Measurements from ENCODE around the gene SLC24A1. TPM values are rescaled to one million over a fixed set of nuclear protein-coding genes. Genes with fewer than 3 reads are reported as not detected.

SLC24A1 gene
- 10 to 100 TPM in 1 of 2 donors, 1 to 10 TPM in 1; 6.3 to 14.5 TPM for total RNA-seq
- long read RNA-seq, donor 1, partial matches to known transcripts = 0 of 2 reads
- long read RNA-seq, donor 1, other reads (novel, unspliced or antisense) = 2 of 2 reads
- long read RNA-seq, donor 2, partial matches to known transcripts = 0 of 2 reads
- long read RNA-seq, donor 2, other reads (novel, unspliced or antisense) = 2 of 2 reads

- no peak for DNase-seq (ENCODE audit: low spot score)
- intact Hi-C loops (cut with DNase I) = no loop called here
These were observed at the start of gene SLC24A1 for GRCh38 chr15:65621638-65622037. Gene SLC24A1 (plus strand): TSS chr15:65621938. CDS start chr15:65624081, 2,143 bp downstream.

GRCh38 chr15:65571971-65572370 is 49.8 kb upstream of the SLC24A1 start:
- intact Hi-C loops (cut with DNase I) = no loop called here
- DNase-seq (ENCODE audit: low spot score) = no peak

DNA sequence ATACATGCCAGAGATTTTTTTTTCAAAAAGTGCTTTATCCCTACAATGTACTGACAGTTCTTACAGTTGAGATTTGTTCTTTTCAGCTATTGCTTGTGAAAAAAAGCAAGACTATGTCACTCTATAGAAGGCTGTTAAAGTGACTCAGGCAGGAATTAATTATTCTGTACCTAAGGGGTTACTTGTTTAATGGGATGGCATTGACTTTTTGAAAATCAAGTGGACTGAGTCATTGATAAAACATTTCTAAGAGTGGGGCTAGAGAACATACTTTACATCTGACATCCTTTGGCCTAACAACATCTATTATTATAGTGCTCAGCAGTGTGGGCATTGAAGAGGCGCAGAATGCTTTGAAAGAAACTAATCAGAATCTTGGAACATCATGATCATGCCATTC is 45.1 kb upstream of the SLC24A1 start:
- intact Hi-C loops (cut with DNase I) = no loop called here
- DNase-seq (ENCODE audit: low spot score) = no peak

GRCh38 chr15:65577129-65577996 is 44.4 kb upstream of the SLC24A1 start:
- no peak for DNase-seq (ENCODE audit: low spot score)
- intact Hi-C loops (cut with DNase I) = no loop called here

DNA sequence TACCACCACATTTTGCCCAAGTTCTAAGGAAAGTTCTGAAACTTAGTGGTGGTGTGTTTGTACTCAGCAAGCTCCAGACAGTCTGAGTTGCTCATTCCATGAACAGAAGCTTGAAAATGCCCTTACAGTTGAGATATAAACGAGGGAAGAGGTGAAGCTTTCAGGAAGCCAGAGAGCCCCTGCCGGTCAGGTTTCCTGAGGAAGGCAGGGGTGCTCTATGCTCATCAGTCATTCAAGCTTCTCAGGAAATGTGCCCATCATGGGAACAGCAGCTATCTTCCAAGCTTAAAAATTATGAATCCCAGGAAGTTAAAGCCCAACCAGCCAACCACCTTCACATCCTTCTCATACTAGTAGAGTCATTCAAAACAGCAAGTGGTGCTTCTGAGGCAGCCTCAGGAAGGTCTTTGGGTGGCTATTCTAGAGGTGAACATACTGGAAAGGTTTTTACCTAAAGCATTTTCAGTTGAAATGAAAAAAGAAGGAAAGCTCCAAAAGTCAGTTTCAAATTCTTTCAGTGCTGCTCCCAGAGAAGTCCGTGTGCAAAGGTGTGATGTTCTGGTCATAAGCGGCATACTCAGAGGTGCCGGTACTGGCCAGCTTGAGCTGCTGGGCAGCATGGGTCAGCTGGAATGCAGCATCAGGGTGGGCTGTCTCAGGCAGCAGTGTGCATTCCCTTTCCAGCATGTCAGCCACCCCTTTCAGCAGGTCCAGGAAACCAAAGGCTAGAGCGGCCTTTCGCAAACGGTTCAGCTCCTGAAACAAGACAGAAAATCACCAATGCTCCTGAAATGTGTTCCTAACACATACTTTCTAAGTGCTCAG is 42.6 kb upstream of the SLC24A1 start:
- DNase-seq (ENCODE audit: low spot score) = no peak
- intact Hi-C loops (cut with DNase I) = no loop called here

- DNase-seq (ENCODE audit: low spot score) = no peak
- intact Hi-C loops (cut with DNase I) = no loop called here
These were observed 42.0 kb upstream of the SLC24A1 start for GRCh38 chr15:65579762-65580161.

- intact Hi-C loops (cut with DNase I) = no loop called here
- no peak for DNase-seq (ENCODE audit: low spot score)
These were observed 41.5 kb upstream of the SLC24A1 start for GRCh38 chr15:65580287-65580686.

DNA sequence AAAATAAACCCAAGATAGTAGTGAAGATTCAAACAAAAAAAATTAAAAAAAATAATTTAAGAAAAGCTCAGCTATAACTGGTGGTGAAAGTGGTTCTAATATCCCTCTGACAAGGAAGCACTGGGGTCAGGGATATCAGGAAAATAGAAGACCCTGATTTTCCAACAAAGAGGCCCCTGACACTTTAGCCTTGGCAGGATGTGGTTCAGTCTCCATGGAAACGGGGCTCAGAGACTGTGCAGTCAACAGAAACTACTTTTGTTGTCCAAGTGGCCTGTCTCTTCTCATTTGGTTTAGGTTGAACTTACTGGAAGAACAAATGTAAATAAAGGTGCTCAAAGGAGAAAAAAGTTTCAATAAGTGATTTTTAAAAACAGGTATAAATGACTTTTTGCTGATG is 38.0 kb upstream of the SLC24A1 start:
- intact Hi-C loops (cut with DNase I) = no loop called here
- DNase-seq (ENCODE audit: low spot score) = no peak

- no peak for DNase-seq (ENCODE audit: low spot score)
- intact Hi-C loops (cut with DNase I) = no loop called here
These were observed 37.5 kb upstream of the SLC24A1 start for GRCh38 chr15:65584241-65584640.

DNA sequence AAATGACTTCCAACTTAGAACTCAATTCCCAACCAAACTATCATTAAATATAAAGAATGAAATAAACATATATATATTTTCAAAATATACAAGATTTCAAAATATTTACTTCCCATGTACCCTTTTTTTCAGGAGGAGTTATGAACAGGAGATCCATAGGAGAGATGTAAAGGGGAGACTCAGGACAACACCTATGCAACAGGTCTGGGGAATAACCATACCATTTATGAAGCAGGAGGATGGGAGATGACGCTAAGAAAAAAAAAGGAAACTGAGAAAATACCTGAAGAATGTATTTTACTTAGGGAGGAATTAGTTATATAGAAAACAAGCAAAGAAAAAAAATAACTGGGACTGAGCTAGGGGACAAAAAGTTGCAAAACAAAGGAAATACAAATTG is 34.6 kb upstream of the SLC24A1 start:
- DNase-seq (ENCODE audit: low spot score) = no peak
- intact Hi-C loops (cut with DNase I) = no loop called here

DNA sequence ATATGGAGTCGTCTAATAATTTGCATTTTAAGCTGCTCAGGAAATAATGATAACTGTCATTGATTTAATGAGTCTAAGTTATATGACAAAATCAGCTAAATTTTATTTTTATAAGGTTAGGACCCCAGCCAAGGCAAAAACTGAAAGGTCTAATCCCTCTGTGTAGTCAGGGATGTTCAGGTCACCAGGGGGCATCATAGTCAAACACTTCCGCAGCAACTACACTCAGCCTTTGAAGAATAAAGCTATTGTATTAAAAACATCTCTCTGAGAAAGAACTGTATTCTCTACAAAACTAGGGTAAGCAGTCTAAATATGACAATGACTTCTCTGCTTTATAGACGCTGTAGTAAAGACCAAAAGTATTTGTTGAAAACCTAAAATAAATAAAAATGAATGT is 25.8 kb upstream of the SLC24A1 start:
- intact Hi-C loops (cut with DNase I) = no loop called here
- DNase-seq (ENCODE audit: low spot score) = no peak

GRCh38 chr15:65598468-65598867 is 23.3 kb upstream of the SLC24A1 start:
- intact Hi-C loops (cut with DNase I) = no loop called here
- no peak for DNase-seq (ENCODE audit: low spot score)

- intact Hi-C loops (cut with DNase I) = no loop called here
- DNase-seq (ENCODE audit: low spot score) = no peak
These were observed 22.1 kb upstream of the SLC24A1 start for GRCh38 chr15:65599677-65600076.

DNA sequence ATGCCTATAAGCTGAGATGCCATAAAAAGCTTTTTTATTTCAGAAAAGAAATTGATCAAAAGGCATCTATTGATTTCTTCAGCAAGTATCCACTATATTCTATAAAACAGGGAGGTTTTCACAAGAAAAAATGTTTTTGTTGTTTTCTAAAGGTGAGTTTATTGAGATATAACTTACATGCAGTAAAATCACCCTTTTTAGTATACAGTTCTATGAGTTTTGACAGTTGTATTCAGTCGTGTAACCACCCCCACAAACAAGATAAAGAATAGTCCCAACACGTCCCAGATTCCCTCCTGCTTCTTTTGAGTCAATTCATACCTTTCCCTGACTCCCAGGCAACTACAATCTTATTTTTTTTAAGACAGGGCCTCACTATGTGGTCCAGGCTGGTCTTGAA is 18.6 kb upstream of the SLC24A1 start:
- intact Hi-C loops (cut with DNase I) = no loop called here
- no peak for DNase-seq (ENCODE audit: low spot score)

DNA sequence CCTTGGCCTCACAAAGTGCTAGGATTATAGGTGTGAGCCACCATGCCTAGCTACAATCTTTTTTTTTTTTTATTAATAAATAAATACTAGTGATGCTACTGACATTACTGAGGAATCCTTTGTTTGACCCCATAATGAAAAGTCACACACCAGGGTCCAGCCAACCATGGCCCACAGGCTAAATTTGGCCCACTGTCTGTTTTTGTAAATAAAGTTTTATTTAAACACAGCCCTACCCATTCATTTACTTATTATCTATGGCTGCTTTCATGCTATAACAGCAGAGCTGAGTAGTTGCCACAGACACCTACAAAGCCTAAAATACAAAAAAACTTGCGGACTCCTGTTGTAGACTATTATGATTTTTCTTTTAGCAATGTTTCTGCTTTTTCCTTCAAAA is 18.2 kb upstream of the SLC24A1 start:
- DNase-seq (ENCODE audit: low spot score) = no peak
- intact Hi-C loops (cut with DNase I) = no loop called here

DNA sequence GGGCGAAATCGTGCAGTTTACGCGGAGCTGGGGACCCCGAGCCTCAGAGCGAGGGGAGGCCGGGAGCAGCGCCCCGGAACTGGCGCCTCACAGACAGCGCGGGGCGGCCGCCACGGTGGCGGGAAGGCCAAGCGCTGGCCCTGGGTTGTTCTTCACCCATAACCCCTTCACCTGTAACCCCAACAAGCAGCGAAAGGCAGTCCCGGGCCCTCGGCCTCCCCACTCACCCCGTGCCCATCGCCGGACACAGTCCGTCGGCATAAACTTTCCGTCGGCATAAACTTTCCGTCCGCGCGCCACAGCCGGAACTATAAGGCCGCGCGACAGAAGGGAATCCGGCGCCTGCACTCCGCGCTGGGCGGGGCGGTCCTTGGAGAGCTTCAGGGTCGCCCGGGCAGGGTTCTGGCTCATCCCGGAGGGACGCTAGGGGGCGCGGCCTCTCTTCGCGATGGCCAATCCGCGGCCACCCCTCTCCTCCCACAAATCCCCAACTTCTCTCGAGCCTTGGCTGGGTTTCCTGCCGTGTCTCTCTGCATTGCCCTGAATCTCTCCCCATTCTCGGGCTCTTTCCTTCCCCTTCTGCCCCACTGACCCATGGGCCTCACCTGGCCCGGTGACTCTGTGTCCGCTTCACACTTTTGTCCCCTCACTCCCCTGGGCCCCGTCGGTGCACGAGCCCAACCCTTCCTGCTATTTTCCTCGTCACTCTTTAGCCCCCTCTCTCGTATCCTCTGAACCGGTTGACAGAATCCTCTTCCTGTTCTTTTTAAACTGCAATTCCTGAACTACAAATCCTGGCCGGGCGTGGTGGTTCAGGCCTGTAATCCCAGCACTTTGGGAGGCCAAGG is 10.6 kb upstream of the SLC24A1 start, which contains the start of gene INTS14:
INTS14 (minus strand) TSS at position 261 of the 848 bp plus-strand sequence. CDS start 3,751 bp downstream, outside the sequence.
- intact Hi-C loops (cut with DNase I) = loop anchor here in 1 of 2 donors (2.0 kb wide), 1 partner anchor 78 kb away; no protein-coding TSS in a partner anchor
- DNase-seq (ENCODE audit: low spot score) = peak; percentile 99

DNA sequence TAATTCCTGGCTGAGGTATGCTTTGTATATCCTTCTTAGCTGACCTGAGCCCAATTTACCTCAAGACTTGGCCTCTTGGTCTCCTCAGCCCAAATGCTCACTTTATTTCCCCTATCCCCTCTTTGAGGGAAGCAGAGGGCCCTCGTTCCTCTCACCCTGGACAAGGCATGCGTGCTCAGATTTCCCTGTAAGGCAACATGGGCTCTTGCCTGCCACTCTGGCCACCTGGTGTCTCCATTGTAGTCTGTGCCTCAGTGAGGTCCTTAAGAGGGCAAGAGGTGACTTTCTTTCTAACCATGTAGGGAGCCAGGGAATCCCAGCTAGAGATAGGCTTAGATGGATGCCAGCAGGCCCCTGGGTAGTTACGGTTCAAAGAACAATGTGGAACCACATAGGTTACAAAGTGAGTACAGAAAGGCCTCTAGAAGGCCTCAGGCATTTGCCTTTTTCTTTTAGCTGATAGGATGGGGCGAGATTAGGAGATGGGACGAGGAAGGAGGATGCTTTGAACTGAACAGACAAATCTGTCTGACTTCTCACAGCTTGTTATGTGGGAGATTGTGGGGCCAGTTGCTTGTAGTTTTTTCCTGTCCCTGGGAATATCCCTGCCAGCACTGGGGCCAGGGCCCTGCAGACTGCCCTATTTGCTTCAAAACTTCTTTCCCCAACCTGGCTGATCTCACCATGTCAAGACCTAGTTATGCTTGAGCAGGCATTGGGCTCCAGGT is 9.7 kb upstream of the SLC24A1 start:
- intact Hi-C loops (cut with DNase I) = loop anchor here in 1 of 2 donors (2.0 kb wide), 1 partner anchor 79 kb away; no protein-coding TSS in a partner anchor

GRCh38 chr15:65612616-65612946 is 9.2 kb upstream of the SLC24A1 start:
- intact Hi-C loops (cut with DNase I) = no loop called here
- no peak for DNase-seq (ENCODE audit: low spot score)

More for the DNA sequence above, 9.7 kb upstream of the SLC24A1 start:
- no peak for DNase-seq (ENCODE audit: low spot score)

Data from posterior vena cava (tissue), 2 donors.